ENCODE results near the gene NIT1. TPM values are rescaled to one million over a fixed set of nuclear protein-coding genes. Genes with fewer than 3 reads are reported as not detected.
"Not testable (repeated sequence)": the region's sequence is repeated elsewhere in the genome, so short reads cannot be mapped to it uniquely, and the experiment has no call there.

NIT1 gene
- total RNA-seq, 1 experiment from 2014 or later: 26.8 TPM

- no peak for DNase-seq (ENCODE audit: low spot score)
Observed at GRCh38 chr1:161113915-161114314, 4.0 kb upstream of the NIT1 start.

GRCh38 chr1:161114556-161114955 lies 3.3 kb upstream of the NIT1 start:
- DNase-seq (ENCODE audit: low spot score): no peak

GRCh38 chr1:161115132-161115711 lies 2.7 kb upstream of the NIT1 start:
- DNase-seq (ENCODE audit: low spot score): peak; percentile 97

- DNase-seq (ENCODE audit: low spot score): not testable (repeated sequence)
Observed at GRCh38 chr1:161115961-161116360, 1.9 kb upstream of the NIT1 start.

- DNase-seq (ENCODE audit: low spot score): peak; percentile 56
Observed at GRCh38 chr1:161119092-161119903, 1.4 kb downstream of the NIT1 start.

- DNase-seq (ENCODE audit: low spot score): no peak
Observed at GRCh38 chr1:161121042-161121650, 3.2 kb downstream of the NIT1 start.

GRCh38 chr1:161121834-161122233 lies 3.9 kb downstream of the NIT1 start:
- no peak for DNase-seq (ENCODE audit: low spot score)

- no peak for DNase-seq (ENCODE audit: low spot score)
Observed at GRCh38 chr1:161122967-161123366, 5.1 kb downstream of the NIT1 start.

GRCh38 chr1:161127649-161128048 lies 9.7 kb downstream of the NIT1 start:
- DNase-seq (ENCODE audit: low spot score): no peak

- no peak for DNase-seq (ENCODE audit: low spot score)
Observed at GRCh38 chr1:161128591-161129420, 10.9 kb downstream of the NIT1 start.

GRCh38 chr1:161130266-161130665 lies 12.4 kb downstream of the NIT1 start:
- no peak for DNase-seq (ENCODE audit: low spot score)

- DNase-seq (ENCODE audit: low spot score): peak; percentile 52
Observed at GRCh38 chr1:161131523-161132409, 13.9 kb downstream of the NIT1 start.

- peak; percentile 99 for DNase-seq (ENCODE audit: low spot score)
Observed at GRCh38 chr1:161132410-161133219, 14.7 kb downstream of the NIT1 start, which contains the start of gene DEDD. DEDD (minus strand) TSS chr1:161132667; CDS start chr1:161124462, 8,205 bp downstream.

GRCh38 chr1:161133220-161133740 lies 15.4 kb downstream of the NIT1 start:
- DNase-seq (ENCODE audit: low spot score): no peak

- DNase-seq (ENCODE audit: low spot score): no peak
Observed at GRCh38 chr1:161137881-161138280, 20.0 kb downstream of the NIT1 start.

- no peak for DNase-seq (ENCODE audit: low spot score)
Observed at GRCh38 chr1:161138431-161138830, 20.5 kb downstream of the NIT1 start.

- DNase-seq (ENCODE audit: low spot score): peak; percentile 50
Observed at GRCh38 chr1:161139766-161140165, 21.9 kb downstream of the NIT1 start.

- DNase-seq (ENCODE audit: low spot score): no peak
Observed at GRCh38 chr1:161140755-161141400, 23.0 kb downstream of the NIT1 start.

GRCh38 chr1:161145832-161146231 lies 27.9 kb downstream of the NIT1 start:
- no peak for DNase-seq (ENCODE audit: low spot score)
